ENCODE results near the gene KIRREL3.

Gene KIRREL3

DNA sequence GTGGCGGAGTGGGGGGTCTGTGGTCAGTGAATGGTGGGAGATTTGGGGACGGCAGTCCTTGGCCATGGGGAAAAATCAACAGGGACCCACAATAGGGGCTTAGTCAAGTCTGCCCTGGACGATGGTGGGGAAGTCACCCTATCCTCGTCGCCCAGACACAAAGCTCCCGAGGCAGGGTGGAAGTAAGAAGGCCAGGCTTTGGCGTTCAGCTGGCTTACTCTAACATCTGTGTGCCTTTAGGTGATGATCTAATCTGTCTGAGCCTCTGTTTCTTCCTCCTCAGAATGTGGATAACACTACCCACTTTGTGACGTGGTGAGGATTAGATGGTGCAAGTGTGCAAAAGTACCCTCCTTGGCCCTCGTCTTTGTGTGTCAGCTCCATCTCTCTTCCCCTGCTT is 452.9 kb downstream of the KIRREL3 start:
- H3K27ac ChIP-seq = no peak overlapping the region
- TF ChIP-seq, protein P1, sequence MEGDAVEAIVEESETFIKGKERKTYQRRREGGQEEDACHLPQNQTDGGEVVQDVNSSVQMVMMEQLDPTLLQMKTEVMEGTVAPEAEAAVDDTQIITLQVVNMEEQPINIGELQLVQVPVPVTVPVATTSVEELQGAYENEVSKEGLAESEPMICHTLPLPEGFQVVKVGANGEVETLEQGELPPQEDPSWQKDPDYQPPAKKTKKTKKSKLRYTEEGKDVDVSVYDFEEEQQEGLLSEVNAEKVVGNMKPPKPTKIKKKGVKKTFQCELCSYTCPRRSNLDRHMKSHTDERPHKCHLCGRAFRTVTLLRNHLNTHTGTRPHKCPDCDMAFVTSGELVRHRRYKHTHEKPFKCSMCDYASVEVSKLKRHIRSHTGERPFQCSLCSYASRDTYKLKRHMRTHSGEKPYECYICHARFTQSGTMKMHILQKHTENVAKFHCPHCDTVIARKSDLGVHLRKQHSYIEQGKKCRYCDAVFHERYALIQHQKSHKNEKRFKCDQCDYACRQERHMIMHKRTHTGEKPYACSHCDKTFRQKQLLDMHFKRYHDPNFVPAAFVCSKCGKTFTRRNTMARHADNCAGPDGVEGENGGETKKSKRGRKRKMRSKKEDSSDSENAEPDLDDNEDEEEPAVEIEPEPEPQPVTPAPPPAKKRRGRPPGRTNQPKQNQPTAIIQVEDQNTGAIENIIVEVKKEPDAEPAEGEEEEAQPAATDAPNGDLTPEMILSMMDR (IDR thresholded peaks at IDR 0.05) = no peak
- H3K27me3 ChIP-seq = peaks cover 26% of the 10 kb centered on the region
- H3K9me3 ChIP-seq = no peaks in the 10 kb centered on the region
- H3K4me1 ChIP-seq (ENCODE audit: control insufficient read depth in 1 of 2, insufficient read depth in 1 of 2, low read depth in 1 of 2, low read length in 1 of 2) = no peaks in the 10 kb centered on the region
- no peaks in the 10 kb centered on the region for H3K36me3 ChIP-seq
- no peak overlapping the region for H3K4me3 ChIP-seq (ENCODE audit: low read depth in 1 of 2, low read length in 1 of 2)

DNA sequence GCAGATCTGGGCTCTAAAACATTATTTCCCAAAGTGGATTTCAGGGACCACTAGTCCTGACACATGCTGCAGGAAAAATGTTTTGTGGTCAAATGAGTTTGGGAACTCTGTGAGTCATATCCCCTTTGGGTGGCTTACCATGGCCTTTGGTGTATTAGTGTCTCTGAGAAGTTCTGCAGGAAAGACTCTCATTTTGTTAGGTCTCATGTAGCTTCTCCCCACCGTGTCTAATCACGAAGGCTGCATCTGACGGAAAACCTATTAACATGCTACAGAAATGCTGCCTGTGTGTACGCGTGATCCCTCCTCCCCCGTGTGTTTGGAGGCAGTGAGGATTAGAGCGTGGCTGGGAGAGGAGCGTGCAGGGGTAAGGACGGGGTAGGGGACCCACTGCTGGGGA is 453.4 kb downstream of the KIRREL3 start:
- H3K4me1 ChIP-seq (ENCODE audit: control insufficient read depth in 1 of 2, insufficient read depth in 1 of 2, low read depth in 1 of 2, low read length in 1 of 2) = no peaks in the 10 kb centered on the region
- no peak overlapping the region for H3K4me3 ChIP-seq (ENCODE audit: low read depth in 1 of 2, low read length in 1 of 2)
- TF ChIP-seq, protein P1 (IDR thresholded peaks at IDR 0.05) = no peak
- H3K27ac ChIP-seq = no peak overlapping the region
- H3K27me3 ChIP-seq = peaks cover 26% of the 10 kb centered on the region
- no peaks in the 10 kb centered on the region for H3K36me3 ChIP-seq
- no peaks in the 10 kb centered on the region for H3K9me3 ChIP-seq

DNA sequence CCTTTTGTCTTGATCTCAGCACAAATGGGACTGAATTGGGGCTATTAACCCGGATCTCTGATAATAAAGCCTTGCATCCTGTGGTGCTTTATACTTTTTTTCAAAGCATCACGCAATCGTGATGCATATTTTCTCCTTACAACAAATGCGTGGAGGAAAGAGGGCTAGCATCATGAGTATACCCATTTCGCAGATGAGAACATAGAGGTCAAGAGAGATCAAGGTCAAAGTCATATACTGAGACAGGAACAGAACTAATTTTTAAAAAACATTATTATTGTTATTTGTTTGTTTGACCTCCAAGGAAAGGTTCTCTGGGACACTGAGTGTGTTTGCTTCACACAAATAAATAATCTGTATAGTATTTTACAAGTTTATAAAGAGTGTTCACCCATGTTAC is 453.9 kb downstream of the KIRREL3 start:
- H3K9me3 ChIP-seq = no peaks in the 10 kb centered on the region
- TF ChIP-seq, protein P1 (IDR thresholded peaks at IDR 0.05) = no peak
- no peak overlapping the region for H3K27ac ChIP-seq
- no peaks in the 10 kb centered on the region for H3K4me1 ChIP-seq (ENCODE audit: control insufficient read depth in 1 of 2, insufficient read depth in 1 of 2, low read depth in 1 of 2, low read length in 1 of 2)
- H3K36me3 ChIP-seq = no peaks in the 10 kb centered on the region
- H3K4me3 ChIP-seq (ENCODE audit: low read depth in 1 of 2, low read length in 1 of 2) = no peak overlapping the region
- H3K27me3 ChIP-seq = peaks cover 26% of the 10 kb centered on the region

DNA sequence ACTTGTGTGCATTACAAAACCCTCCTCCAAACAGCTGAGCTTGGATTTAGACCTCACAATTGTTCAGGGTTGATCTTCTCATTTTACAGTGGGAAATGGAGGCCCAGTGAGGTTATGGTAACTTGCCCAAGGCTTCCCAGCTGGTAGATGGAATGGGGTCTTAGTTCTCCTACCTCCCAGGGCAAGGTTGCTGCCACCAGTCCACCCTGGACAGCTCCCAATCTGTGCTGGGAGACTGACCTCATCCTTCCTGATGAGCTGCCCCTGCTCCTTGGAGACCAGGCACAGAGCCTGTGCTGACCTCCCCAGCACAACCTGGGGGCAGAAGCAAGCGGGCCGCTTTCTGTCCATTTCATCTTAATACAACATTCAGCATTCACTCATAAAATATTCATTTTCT is 454.4 kb downstream of the KIRREL3 start:
- Histone ChIP-seq H3K27ac (no peak overlapping the region), H3K4me3 (ENCODE audit: low read depth in 1 of 2, low read length in 1 of 2) (no peak overlapping the region), H3K27me3 (peaks cover 26% of the 10 kb centered on the region), H3K9me3 (no peaks in the 10 kb centered on the region), H3K4me1 (ENCODE audit: control insufficient read depth in 1 of 2, insufficient read depth in 1 of 2, low read depth in 1 of 2, low read length in 1 of 2) (no peaks in the 10 kb centered on the region), H3K36me3 (no peaks in the 10 kb centered on the region)
- TF ChIP-seq, protein P1 (IDR thresholded peaks at IDR 0.05) = no peak

DNA sequence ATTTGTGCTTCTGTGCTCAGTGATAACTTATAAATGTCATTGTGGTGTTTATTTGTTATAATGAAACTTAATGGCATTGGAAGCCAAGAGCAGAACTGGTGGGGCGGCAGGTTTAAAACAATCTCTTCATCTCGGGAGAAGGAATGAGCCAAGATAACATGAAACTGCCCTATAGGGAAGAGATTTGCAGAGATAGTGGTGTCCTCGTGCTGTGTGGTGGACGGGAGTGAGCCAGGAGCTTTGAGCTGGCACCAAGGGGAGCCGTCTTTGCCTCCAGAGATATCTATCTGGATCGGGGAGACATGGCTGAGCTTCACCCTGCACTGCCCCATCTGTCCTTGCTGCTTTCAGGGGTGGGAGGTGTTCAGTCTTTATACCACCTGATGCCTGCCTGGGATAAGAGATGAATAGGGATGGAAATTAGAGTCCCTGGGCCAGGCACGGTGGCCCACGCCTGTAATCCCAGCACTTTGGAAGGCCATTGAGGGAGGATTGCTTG is 455.5 kb downstream of the KIRREL3 start:
- no peaks in the 10 kb centered on the region for H3K4me1 ChIP-seq (ENCODE audit: control insufficient read depth in 1 of 2, insufficient read depth in 1 of 2, low read depth in 1 of 2, low read length in 1 of 2)
- H3K27me3 ChIP-seq = peaks cover 26% of the 10 kb centered on the region
- TF ChIP-seq, protein P1 (IDR thresholded peaks at IDR 0.05) = no peak

More for the DNA sequence above, 455.5 kb downstream of the KIRREL3 start:
- H3K4me3 ChIP-seq (ENCODE audit: low read depth in 1 of 2, low read length in 1 of 2) = no peak overlapping the region
- H3K9me3 ChIP-seq = no peaks in the 10 kb centered on the region
- no peaks in the 10 kb centered on the region for H3K36me3 ChIP-seq
- no peak overlapping the region for H3K27ac ChIP-seq

Data from neutrophil (primary cell).